ENCODE results near the gene CAPG. TPM values are rescaled to one million over a fixed set of nuclear protein-coding genes. Genes with fewer than 3 reads are reported as not detected.

The CAPG gene
- polyA plus RNA-seq, 1 donor from 2014 or later: not detected

- no peak overlapping the region for H3K9ac ChIP-seq (ENCODE audit: low read length)
Observed at GRCh38 chr2:85401844-85402243, 8.3 kb downstream of the CAPG start.

DNA sequence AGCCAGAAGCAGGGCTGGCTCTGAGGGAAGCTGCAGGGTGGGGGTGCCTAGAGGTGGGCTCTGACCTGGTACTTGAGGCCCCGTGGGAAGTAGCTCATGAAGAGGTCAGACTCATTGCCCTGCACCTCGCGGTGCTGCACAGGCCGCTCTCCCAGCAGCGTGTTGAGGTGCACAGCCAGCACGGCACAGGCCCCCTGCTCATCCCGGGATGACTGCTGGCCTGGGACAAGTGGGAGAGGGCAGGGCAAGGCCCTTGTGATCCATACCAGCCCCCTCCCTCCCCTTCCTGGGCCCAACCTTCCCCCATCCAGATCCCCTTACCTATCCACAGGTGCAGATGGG is 8.7 kb downstream of the CAPG start:
- Histone ChIP-seq H3K9ac (ENCODE audit: low read length) (no peak overlapping the region), H3K4me3 (ENCODE audit: low read length) (no peak overlapping the region), H2AFZ (ENCODE audit: low read depth, low read length) (no peak overlapping the region), H3K4me2 (ENCODE audit: low read length) (no peak overlapping the region), H3K36me3 (ENCODE audit: insufficient read depth, low read length) (no peaks in the 10 kb centered on the region), H3K9me2 (ENCODE audit: insufficient read depth, low read length) (no peaks in the 10 kb centered on the region), H4K20me1 (ENCODE audit: insufficient read depth) (no peaks in the 10 kb centered on the region), H3K27ac (ENCODE audit: low read length) (no peak overlapping the region), H3F3A (ENCODE audit: insufficient read depth, low read length, poor library complexity, severe bottlenecking) (no peaks in the 10 kb centered on the region), H3K79me2 (replicated peaks; ENCODE audit: insufficient read depth, low read length) (no peaks in the 10 kb centered on the region), H3K27me3 (ENCODE audit: insufficient read depth, low read depth, low read length) (no peaks in the 10 kb centered on the region), H3K9me3 (ENCODE audit: low read length) (no peaks in the 10 kb centered on the region)
- no peak for TF ChIP-seq POLR2AphosphoS5 (IDR thresholded peaks at IDR 0.05)
- no peak for TF ChIP-seq REST (IDR thresholded peaks at IDR 0.05; ENCODE audit: borderline replicate concordance)
- no peak for TF ChIP-seq SMC3 (conservative IDR thresholded peaks at IDR 0.05; ENCODE audit: poor library complexity)
- no peak for TF ChIP-seq CTCF (IDR thresholded peaks at IDR 0.05; ENCODE audit: poor library complexity, severe bottlenecking)
- no peak for TF ChIP-seq TAF1 (IDR thresholded peaks at IDR 0.05; ENCODE audit: low read depth)
- no peak for TF ChIP-seq MXI1 (conservative IDR thresholded peaks at IDR 0.05; ENCODE audit: poor library complexity, severe bottlenecking)
- no peak for TF ChIP-seq RAD21 (conservative IDR thresholded peaks at IDR 0.05)

More at GRCh38 chr2:85401844-85402243, 8.3 kb downstream of the CAPG start:
- no peaks in the 10 kb centered on the region for H3K79me2 ChIP-seq (replicated peaks; ENCODE audit: insufficient read depth, low read length)
- no peaks in the 10 kb centered on the region for H4K20me1 ChIP-seq (ENCODE audit: insufficient read depth)
- H3K36me3 ChIP-seq (ENCODE audit: insufficient read depth, low read length): no peaks in the 10 kb centered on the region
- H3K9me2 ChIP-seq (ENCODE audit: insufficient read depth, low read length): no peaks in the 10 kb centered on the region
- TF ChIP-seq EZH2 (IDR thresholded peaks at IDR 0.05; ENCODE audit: borderline replicate concordance, insufficient read depth, low read length, poor library complexity, severe bottlenecking): no peak
- TF ChIP-seq EP300 (conservative IDR thresholded peaks at IDR 0.05; ENCODE audit: poor library complexity, severe bottlenecking): no peak
- TF ChIP-seq SMC3 (conservative IDR thresholded peaks at IDR 0.05; ENCODE audit: poor library complexity): no peak
- no peak for TF ChIP-seq REST (IDR thresholded peaks at IDR 0.05; ENCODE audit: borderline replicate concordance)
- no peak for TF ChIP-seq CTCF (IDR thresholded peaks at IDR 0.05; ENCODE audit: poor library complexity, severe bottlenecking)
- no peak for TF ChIP-seq TAF1 (IDR thresholded peaks at IDR 0.05; ENCODE audit: low read depth)
- TF ChIP-seq POLR2AphosphoS5 (IDR thresholded peaks at IDR 0.05): no peak
- no peak for TF ChIP-seq MXI1 (conservative IDR thresholded peaks at IDR 0.05; ENCODE audit: poor library complexity, severe bottlenecking)
- no peak for TF ChIP-seq RAD21 (conservative IDR thresholded peaks at IDR 0.05)
- no peaks in the 10 kb centered on the region for H3F3A ChIP-seq (ENCODE audit: insufficient read depth, low read length, poor library complexity, severe bottlenecking)
- H3K27ac ChIP-seq (ENCODE audit: low read length): no peak overlapping the region
- H3K27me3 ChIP-seq (ENCODE audit: insufficient read depth, low read depth, low read length): no peaks in the 10 kb centered on the region
- no peaks in the 10 kb centered on the region for H3K9me3 ChIP-seq (ENCODE audit: low read length)
- no peak overlapping the region for H3K4me3 ChIP-seq (ENCODE audit: low read length)
- no peak overlapping the region for H3K4me2 ChIP-seq (ENCODE audit: low read length)
- no peak overlapping the region for H2AFZ ChIP-seq (ENCODE audit: low read depth, low read length)
